Panc1 (cell line): ENCODE measurements around the gene SAMD11. TPM values are rescaled to one million over a fixed set of nuclear protein-coding genes. Genes with fewer than 3 reads are reported as not detected.

ENCODE experiments used
- ATAC-seq: fragments of 200-7000 bp; cut with Tn5 transposase; 2 replicates; pipeline ENCODE4 v1.9.1; 2020; ENCODE audit warnings: mild to moderate bottlenecking, moderate library complexity
- BruUV-seq: library from RNA; stranded (reverse); fragments of 400-500 nt; replicated peaks from 2 replicates; lab custom pipeline; 2021; lab: Mats Ljungman, UMichigan
- CTCF ChIA-PET: fragments of 300-600 bp; sonication (Branson Sonifier 250); formaldehyde crosslinking; loops from one replicate; lab custom pipeline; 2022; ENCODE audit warnings: antibody characterized with exemption; lab: Charles Lee
- POLR2A ChIA-PET: fragments of 300-600 bp; sonication (Branson Sonifier 250); formaldehyde crosslinking; loops from one replicate; lab custom pipeline; 2022; ENCODE audit warnings: antibody characterized with exemption; lab: Charles Lee
- DNase-seq: peaks from one replicate; pipeline ENCODE4 v3.0.0-alpha.2; 2010; ENCODE audit warnings: low read depth, low spot score
- H3K27ac ChIP-seq: 2 replicates; pipeline ENCODE4 v1.5.1; 2011; ENCODE audit warnings: mild to moderate bottlenecking, low read length, inconsistent platforms
- H3K27me3 ChIP-seq: fragments of 200-500 bp; sonication (Bioruptor generic); 2 replicates; pipeline ENCODE4 v1.6.0; 2014; ENCODE audit warnings: low read length, inconsistent platforms; ENCODE audit not compliant: control insufficient read depth, insufficient read depth
- H3K36me3 ChIP-seq: fragments of 200-500 bp; sonication (Bioruptor generic); 2 replicates; pipeline ENCODE4 v1.5.1; 2014; ENCODE audit warnings: inconsistent platforms, mild to moderate bottlenecking, low read length, moderate library complexity; ENCODE audit not compliant: control insufficient read depth, insufficient read depth
- H3K4me1 ChIP-seq: 2 replicates; pipeline ENCODE4 v1.5.1; 2011; ENCODE audit warnings: inconsistent platforms, mild to moderate bottlenecking, low read length, moderate library complexity; ENCODE audit not compliant: control insufficient read depth, insufficient read depth
- H3K4me3 ChIP-seq, 2 experiments: 2 replicates each; pipeline ENCODE4 v1.5.1; 2011 to 2012; ENCODE audit warnings: low read depth in 2 of 2, low read length in 2 of 2, mild to moderate bottlenecking in 2 of 2, inconsistent platforms in 1 of 2, moderate library complexity in 1 of 2
- H3K9me3 ChIP-seq: fragments of 200-500 bp; sonication (Bioruptor generic); 2 replicates; pipeline ENCODE4 v1.5.1; 2014; ENCODE audit warnings: low read depth, mild to moderate bottlenecking, inconsistent platforms, low read length, moderate library complexity; ENCODE audit not compliant: control insufficient read depth, insufficient read depth
- POLR2AphosphoS5 ChIP-seq: IDR thresholded peaks from 2 replicates; pipeline ENCODE4 v1.6.1; 2012; ENCODE audit warnings: mild to moderate bottlenecking, low read depth, low read length, moderate library complexity
- SIN3A ChIP-seq: IDR thresholded peaks from 2 replicates; pipeline ENCODE4 v1.6.1; 2012; ENCODE audit warnings: low read depth, mild to moderate bottlenecking, low read length, moderate library complexity, borderline replicate concordance; ENCODE audit not compliant: insufficient read depth
- TCF7L2 ChIP-seq: IDR thresholded peaks from 2 replicates; pipeline ENCODE4 v1.6.1; 2011; ENCODE audit warnings: mild to moderate bottlenecking, low read depth, low read length, inconsistent platforms
- in situ Hi-C: cut with HindIII; loops from 2 replicates; pipeline ENCODE4 v1.10.0; 2016; ENCODE audit warnings: low sequenced_read_pairs, low pct_unique_long_range_greater_than_20kb
- intact Hi-C: fragments of 100-400 bp; cut with micrococcal nuclease; formaldehyde crosslinking; loops from one replicate; pipeline ENCODE4 v1.10.0; 2022; ENCODE audit not compliant: unreplicated experiment
- total RNA-seq: library from RNA; stranded (reverse); gene quantifications from one replicate; pipeline ENCODE4 v1.2.1, GENCODE V29; 2021; ENCODE audit not compliant: unreplicated experiment
- TF ChIP-seq, protein P1 (sequence below), 2 experiments: IDR thresholded peaks; 2 replicates each; pipeline ENCODE4 v1.6.1; 2011 to 2012; ENCODE audit warnings: low read depth in 2 of 2, control low read depth in 1 of 2, low read length in 1 of 2, mild to moderate bottlenecking in 1 of 2, moderate library complexity in 1 of 2; ENCODE audit not compliant: insufficient read depth in 1 of 2
- TF ChIP-seq, protein P2 (sequence below): fragments of 450-650 bp; IDR thresholded peaks from 2 replicates; pipeline ENCODE4 v1.5.1; 2017; ENCODE audit warnings: mild to moderate bottlenecking

SAMD11 gene
- total RNA-seq, 1 experiment from 2014 or later = 51.8 TPM

DNA sequence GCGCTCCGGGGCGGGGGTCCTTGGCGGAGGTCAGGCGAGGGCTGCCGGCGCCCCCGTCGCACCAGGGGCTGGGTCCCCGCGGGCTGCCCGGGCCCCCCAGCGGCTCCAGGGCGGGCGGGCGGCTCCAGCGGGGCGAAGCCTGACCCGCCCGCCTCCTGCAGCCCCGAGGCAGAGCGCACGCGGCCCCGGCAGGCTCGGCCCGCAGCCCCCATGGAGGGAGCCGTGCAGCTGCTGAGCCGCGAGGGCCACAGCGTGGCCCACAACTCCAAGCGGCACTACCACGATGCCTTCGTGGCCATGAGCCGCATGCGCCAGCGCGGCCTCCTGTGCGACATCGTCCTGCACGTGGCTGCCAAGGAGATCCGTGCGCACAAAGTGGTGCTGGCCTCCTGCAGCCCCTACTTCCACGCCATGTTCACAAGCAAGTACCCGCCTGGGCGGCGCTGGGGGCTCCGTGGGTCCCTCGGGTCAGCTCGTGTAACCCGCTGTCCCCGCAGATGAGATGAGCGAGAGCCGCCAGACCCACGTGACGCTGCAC is 37.5 kb downstream of the SAMD11 start:
- BruUV-seq = no TSS peak

DNA sequence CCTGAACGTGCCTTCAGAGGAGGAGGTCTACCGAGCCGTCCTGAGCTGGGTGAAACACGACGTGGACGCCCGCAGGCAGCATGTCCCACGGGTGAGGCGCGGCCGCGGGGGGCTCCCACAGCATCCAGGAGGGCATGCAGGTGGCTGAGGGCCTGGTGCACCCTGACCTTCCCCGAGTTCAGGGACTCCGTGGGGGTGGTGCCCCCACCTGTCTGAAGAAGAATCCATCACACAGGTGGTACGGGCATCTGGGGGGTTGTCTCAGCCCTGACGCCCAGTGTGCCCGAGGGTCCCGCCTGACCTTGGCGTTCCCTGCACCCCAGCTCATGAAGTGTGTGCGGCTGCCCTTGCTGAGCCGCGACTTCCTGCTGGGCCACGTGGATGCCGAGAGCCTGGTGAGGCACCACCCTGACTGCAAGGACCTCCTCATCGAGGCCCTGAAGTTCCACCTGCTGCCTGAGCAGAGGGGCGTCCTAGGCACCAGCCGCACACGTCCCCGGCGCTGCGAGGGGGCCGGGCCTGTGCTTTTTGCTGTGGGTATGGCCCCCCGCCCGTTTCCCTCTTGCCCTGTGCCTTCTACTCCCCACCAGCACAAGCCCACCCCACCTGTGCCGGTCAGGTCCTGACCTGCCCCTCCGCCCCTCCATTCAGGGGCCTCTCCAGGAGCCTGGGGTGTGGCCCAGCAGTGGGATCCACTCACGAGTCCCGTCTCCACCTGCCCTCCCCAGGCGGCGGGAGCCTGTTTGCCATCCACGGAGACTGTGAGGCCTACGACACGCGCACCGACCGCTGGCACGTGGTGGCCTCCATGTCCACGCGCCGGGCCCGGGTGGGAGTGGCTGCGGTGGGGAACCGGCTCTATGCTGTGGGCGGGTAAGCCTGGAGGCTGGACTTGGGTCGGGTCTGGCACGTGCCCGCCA is 38.9 kb downstream of the SAMD11 start:
- no peak for TF ChIP-seq SIN3A
- TF ChIP-seq TCF7L2 = no peak
- TF ChIP-seq, protein P1, sequence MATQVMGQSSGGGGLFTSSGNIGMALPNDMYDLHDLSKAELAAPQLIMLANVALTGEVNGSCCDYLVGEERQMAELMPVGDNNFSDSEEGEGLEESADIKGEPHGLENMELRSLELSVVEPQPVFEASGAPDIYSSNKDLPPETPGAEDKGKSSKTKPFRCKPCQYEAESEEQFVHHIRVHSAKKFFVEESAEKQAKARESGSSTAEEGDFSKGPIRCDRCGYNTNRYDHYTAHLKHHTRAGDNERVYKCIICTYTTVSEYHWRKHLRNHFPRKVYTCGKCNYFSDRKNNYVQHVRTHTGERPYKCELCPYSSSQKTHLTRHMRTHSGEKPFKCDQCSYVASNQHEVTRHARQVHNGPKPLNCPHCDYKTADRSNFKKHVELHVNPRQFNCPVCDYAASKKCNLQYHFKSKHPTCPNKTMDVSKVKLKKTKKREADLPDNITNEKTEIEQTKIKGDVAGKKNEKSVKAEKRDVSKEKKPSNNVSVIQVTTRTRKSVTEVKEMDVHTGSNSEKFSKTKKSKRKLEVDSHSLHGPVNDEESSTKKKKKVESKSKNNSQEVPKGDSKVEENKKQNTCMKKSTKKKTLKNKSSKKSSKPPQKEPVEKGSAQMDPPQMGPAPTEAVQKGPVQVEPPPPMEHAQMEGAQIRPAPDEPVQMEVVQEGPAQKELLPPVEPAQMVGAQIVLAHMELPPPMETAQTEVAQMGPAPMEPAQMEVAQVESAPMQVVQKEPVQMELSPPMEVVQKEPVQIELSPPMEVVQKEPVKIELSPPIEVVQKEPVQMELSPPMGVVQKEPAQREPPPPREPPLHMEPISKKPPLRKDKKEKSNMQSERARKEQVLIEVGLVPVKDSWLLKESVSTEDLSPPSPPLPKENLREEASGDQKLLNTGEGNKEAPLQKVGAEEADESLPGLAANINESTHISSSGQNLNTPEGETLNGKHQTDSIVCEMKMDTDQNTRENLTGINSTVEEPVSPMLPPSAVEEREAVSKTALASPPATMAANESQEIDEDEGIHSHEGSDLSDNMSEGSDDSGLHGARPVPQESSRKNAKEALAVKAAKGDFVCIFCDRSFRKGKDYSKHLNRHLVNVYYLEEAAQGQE (IDR thresholded peaks at IDR 0.05; ENCODE audit: insufficient read depth in 1 of 2, low read depth in 2 of 2, low read length in 1 of 2) = no peak
- TF ChIP-seq POLR2AphosphoS5 = no peak
- TF ChIP-seq, protein P2, sequence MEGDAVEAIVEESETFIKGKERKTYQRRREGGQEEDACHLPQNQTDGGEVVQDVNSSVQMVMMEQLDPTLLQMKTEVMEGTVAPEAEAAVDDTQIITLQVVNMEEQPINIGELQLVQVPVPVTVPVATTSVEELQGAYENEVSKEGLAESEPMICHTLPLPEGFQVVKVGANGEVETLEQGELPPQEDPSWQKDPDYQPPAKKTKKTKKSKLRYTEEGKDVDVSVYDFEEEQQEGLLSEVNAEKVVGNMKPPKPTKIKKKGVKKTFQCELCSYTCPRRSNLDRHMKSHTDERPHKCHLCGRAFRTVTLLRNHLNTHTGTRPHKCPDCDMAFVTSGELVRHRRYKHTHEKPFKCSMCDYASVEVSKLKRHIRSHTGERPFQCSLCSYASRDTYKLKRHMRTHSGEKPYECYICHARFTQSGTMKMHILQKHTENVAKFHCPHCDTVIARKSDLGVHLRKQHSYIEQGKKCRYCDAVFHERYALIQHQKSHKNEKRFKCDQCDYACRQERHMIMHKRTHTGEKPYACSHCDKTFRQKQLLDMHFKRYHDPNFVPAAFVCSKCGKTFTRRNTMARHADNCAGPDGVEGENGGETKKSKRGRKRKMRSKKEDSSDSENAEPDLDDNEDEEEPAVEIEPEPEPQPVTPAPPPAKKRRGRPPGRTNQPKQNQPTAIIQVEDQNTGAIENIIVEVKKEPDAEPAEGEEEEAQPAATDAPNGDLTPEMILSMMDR = no peak
- Histone ChIP-seq H3K4me3 (no peak overlapping the region), H3K27me3 (no peaks in the 10 kb centered on the region), H3K4me1 (peaks cover 12% of the 10 kb centered on the region), H3K36me3 (peaks cover 6% of the 10 kb centered on the region; the same call in 1 of the 2 replicates), H3K27ac (no peak overlapping the region), H3K9me3 (no peaks in the 10 kb centered on the region)
- intact Hi-C loops = no loop called here
- no peak for ATAC-seq
- no TSS peak for BruUV-seq
- CTCF ChIA-PET = no interaction called here
- POLR2A ChIA-PET = no interaction called here
- in situ Hi-C loops = no loop called here
- DNase-seq = no peak

More for the DNA sequence above, 37.5 kb downstream of the SAMD11 start:
- Histone ChIP-seq H3K27me3 (no peaks in the 10 kb centered on the region), H3K4me3 (peak overlapping the region; percentile 50 to 99), H3K4me1 (peaks cover 13% of the 10 kb centered on the region), H3K9me3 (no peaks in the 10 kb centered on the region), H3K27ac (no peak overlapping the region), H3K36me3 (peaks cover 14% of the 10 kb centered on the region)
- ChIA-PET POLR2A (interaction anchor here (0.5 kb wide), 1 partner anchor 387 kb away, joined by 3 read pairs; no protein-coding TSS in a partner anchor), CTCF (no interaction called here)
- intact Hi-C loops (no loop called here), in situ Hi-C loops (no loop called here)
- no peak for TF ChIP-seq POLR2AphosphoS5
- TF ChIP-seq SIN3A = peak; percentile 26; the same call in 1 of the 2 replicates
- DNase-seq = no peak
- peak; percentile 24; the same call in 1 of the 2 replicates for ATAC-seq

DNA sequence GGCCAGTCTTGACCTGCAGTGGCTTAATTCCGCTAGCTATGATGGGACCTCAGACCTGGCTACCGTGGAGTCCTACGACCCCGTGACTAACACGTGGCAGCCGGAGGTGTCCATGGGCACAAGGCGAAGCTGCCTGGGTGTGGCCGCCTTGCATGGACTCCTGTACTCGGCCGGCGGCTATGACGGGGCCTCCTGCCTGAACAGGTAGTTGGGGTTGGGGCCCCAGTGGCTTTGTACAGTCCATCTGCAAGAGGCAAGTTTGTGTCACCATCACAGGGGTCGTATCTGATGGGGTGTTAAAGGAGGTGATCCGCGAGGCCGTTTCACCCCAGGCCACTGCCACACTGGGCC is 39.6 kb downstream of the SAMD11 start:
- intact Hi-C loops = no loop called here
- H3K9me3 ChIP-seq = no peaks in the 10 kb centered on the region

More for the DNA sequence above, 39.6 kb downstream of the SAMD11 start:
- no peaks in the 10 kb centered on the region for H3K27me3 ChIP-seq
- DNase-seq (no peak), ATAC-seq (no peak)
- no peak for TF ChIP-seq POLR2AphosphoS5
- no peak for TF ChIP-seq TCF7L2
- TF ChIP-seq SIN3A = no peak
- TF ChIP-seq, protein P1 (IDR thresholded peaks at IDR 0.05; ENCODE audit: insufficient read depth in 1 of 2, low read depth in 2 of 2, low read length in 1 of 2) = no peak
- TF ChIP-seq, protein P2 = no peak
- H3K36me3 ChIP-seq = peaks cover 6% of the 10 kb centered on the region; the same call in 1 of the 2 replicates
- ChIA-PET CTCF (no interaction called here), POLR2A (no interaction called here)
- H3K27ac ChIP-seq = no peak overlapping the region
- peaks cover 13% of the 10 kb centered on the region for H3K4me1 ChIP-seq
- H3K4me3 ChIP-seq = no peak overlapping the region
- in situ Hi-C loops = no loop called here
- BruUV-seq = no TSS peak
